HCT116 (cell line): Measurements from ENCODE around the gene TRAPPC12. TPM values are rescaled to one million over a fixed set of nuclear protein-coding genes. Genes with fewer than 3 reads are reported as not detected.
"Not testable (repeated sequence)": the region's sequence is repeated elsewhere in the genome, so short reads cannot be mapped to it uniquely, and the experiment has no call there.

ENCODE experiments used
- ATAC-seq: fragments of 200-7000 bp; cut with Tn5 transposase; 2 replicates; pipeline ENCODE4 v1.9.1; 2020; ENCODE audit warnings: mild to moderate bottlenecking, moderate library complexity
- BruUV-seq: library from RNA; stranded (reverse); fragments of 400-500 nt; replicated peaks from 2 replicates; lab custom pipeline; 2021; lab: Mats Ljungman, UMichigan
- CTCF ChIA-PET: fragments of 300-600 bp; sonication (Branson Sonifier 250); formaldehyde crosslinking; loops from one replicate; lab custom pipeline; 2021; ENCODE audit warnings: antibody characterized with exemption; lab: Charles Lee
- POLR2A ChIA-PET: fragments of 300-600, 350-600 bp; sonication (Branson Sonifier 250); formaldehyde crosslinking; loops from one replicate; lab custom pipeline; 2021; ENCODE audit warnings: antibody characterized with exemption; lab: Charles Lee
- RAD21 ChIA-PET, 2 experiments: fragments of 300-600 bp; sonication (Branson Sonifier 250); formaldehyde crosslinking; loops; one replicate each; lab custom pipeline; 2023; ENCODE audit warnings: low total read pairs in 2 of 2; ENCODE audit not compliant: uncharacterized antibody in 2 of 2, unreplicated experiment in 2 of 2, low non-redundant PET in 1 of 2; lab: Charles Lee
- DNase-seq: peaks from one replicate; pipeline ENCODE4 v3.0.0-alpha.2; 2010; ENCODE audit warnings: low read depth, low spot score
- H2AFZ ChIP-seq: fragments of 200-600 bp; shearing (Covaris generic), sonication (generic); 2 replicates; pipeline ENCODE4 v1.6.1; 2017; ENCODE audit warnings: low read depth, mixed run types, mixed read lengths, antibody characterized with exemption, low read length; ENCODE audit not compliant: poor library complexity, severe bottlenecking
- H3K27ac ChIP-seq: 2 replicates; pipeline ENCODE4 v1.5.1; 2012; ENCODE audit warnings: low read depth, low read length
- H3K27me3 ChIP-seq: fragments of 200-600 bp; sonication (generic); 2 replicates; pipeline ENCODE4 v1.6.1; 2016; ENCODE audit warnings: mixed run types, low read length, mixed read lengths; ENCODE audit not compliant: insufficient read depth
- H3K36me3 ChIP-seq, 2 experiments: fragments of 200-500 bp in 1 of 2; fragments of 200-600 bp in 1 of 2; sonication (Bioruptor generic) in 1 of 2; sonication (generic) in 1 of 2; 2 replicates each; pipeline versions ENCODE4 v1.5.1 to v1.6.1; 2014 to 2016; ENCODE audit warnings: low read length in 2 of 2, inconsistent platforms in 1 of 2, mixed read lengths in 1 of 2, mixed run types in 1 of 2; ENCODE audit not compliant: insufficient read depth in 2 of 2, control insufficient read depth in 1 of 2
- H3K4me1 ChIP-seq, 2 experiments: fragments of 200-600 bp in 1 of 2; sonication (generic) in 1 of 2; 2 replicates each; pipeline versions ENCODE4 v1.5.1 to v1.6.1; 2012 to 2017; ENCODE audit warnings: low read length in 2 of 2, inconsistent platforms in 1 of 2, mild to moderate bottlenecking in 1 of 2, mixed read lengths in 1 of 2, mixed run types in 1 of 2, moderate library complexity in 1 of 2; ENCODE audit not compliant: insufficient read depth in 2 of 2, control insufficient read depth in 1 of 2
- H3K4me2 ChIP-seq: fragments of 200-600 bp; sonication (generic); 2 replicates; pipeline ENCODE4 v1.6.1; 2017; ENCODE audit warnings: mixed run types, low read length, mixed read lengths
- H3K4me3 ChIP-seq, 2 experiments: fragments of 200-600 bp in 1 of 2; sonication (generic) in 1 of 2; replicated peaks in 1 of 2; 2 replicates each; pipeline ENCODE4 v1.5.1; 2011 to 2016; ENCODE audit warnings: low read length in 2 of 2, control low read depth in 1 of 2, low read depth in 1 of 2, mild to moderate bottlenecking in 1 of 2, mixed read lengths in 1 of 2, mixed run types in 1 of 2
- H3K79me2 ChIP-seq: fragments of 200-600 bp; sonication (generic); 2 replicates; pipeline ENCODE4 v1.6.1; 2017; ENCODE audit warnings: mild to moderate bottlenecking, mixed run types, low read length, moderate library complexity, mixed read lengths; ENCODE audit not compliant: insufficient read depth
- H3K9ac ChIP-seq: fragments of 200-600 bp; sonication (generic); 2 replicates; pipeline ENCODE4 v1.6.1; 2016; ENCODE audit warnings: low read length, mixed read lengths
- H3K9me2 ChIP-seq: fragments of 200-600 bp; sonication (generic), shearing (Covaris generic); 2 replicates; pipeline ENCODE4 v1.6.1; 2017; ENCODE audit warnings: mixed run types, mild to moderate bottlenecking, moderate library complexity; ENCODE audit not compliant: insufficient read depth
- H3K9me3 ChIP-seq, 2 experiments: fragments of 200-500 bp in 1 of 2; fragments of 200-600 bp in 1 of 2; sonication (Bioruptor generic) in 1 of 2; sonication (generic) in 1 of 2; 2 replicates each; pipeline ENCODE4 v1.6.1; 2014 to 2017; ENCODE audit warnings: low read length in 2 of 2, mixed read lengths in 2 of 2, inconsistent platforms in 1 of 2, low read depth in 1 of 2, mild to moderate bottlenecking in 1 of 2, mixed run types in 1 of 2, moderate library complexity in 1 of 2; ENCODE audit not compliant: control insufficient read depth in 1 of 2, insufficient read depth in 1 of 2
- H4K20me1 ChIP-seq: fragments of 200-600 bp; sonication (generic), shearing (Covaris generic); 2 replicates; pipeline ENCODE4 v1.6.1; 2017; ENCODE audit warnings: mixed run types, mild to moderate bottlenecking, moderate library complexity; ENCODE audit not compliant: insufficient read depth
- EZH2 ChIP-seq: fragments of 200-600 bp; sonication (generic); IDR thresholded peaks from 2 replicates; pipeline ENCODE4 v1.6.1; 2017; ENCODE audit warnings: antibody characterized with exemption, mixed run types
- POLR2A ChIP-seq: IDR thresholded peaks from 2 replicates; pipeline ENCODE4 v1.7.0; 2011; ENCODE audit warnings: borderline replicate concordance; ENCODE audit not compliant: insufficient read depth, insufficient read length; ENCODE audit errors: extremely low read depth
- RAD21 ChIP-seq: IDR thresholded peaks from 2 replicates; pipeline ENCODE4 v1.6.1; 2012; ENCODE audit warnings: low read depth, mild to moderate bottlenecking
- TCF7L2 ChIP-seq: IDR thresholded peaks from 2 replicates; pipeline ENCODE4 v1.7.0; 2011; ENCODE audit warnings: borderline replicate concordance, inconsistent platforms; ENCODE audit not compliant: insufficient read depth, insufficient read length; ENCODE audit errors: extremely low read depth
- YY1 ChIP-seq: IDR thresholded peaks from 2 replicates; pipeline ENCODE4 v1.6.1; 2011; ENCODE audit warnings: low read length, low read depth, moderate library complexity, mild to moderate bottlenecking; ENCODE audit not compliant: insufficient replicate concordance; ENCODE audit errors: extremely low read depth
- intact Hi-C: fragments of 100-400 bp; cut with micrococcal nuclease; formaldehyde crosslinking; loops from 2 replicates; pipeline ENCODE4 v1.10.0; 2022
- total RNA-seq: library from RNA; stranded (reverse); gene quantifications from one replicate; pipeline ENCODE4 v1.2.1, GENCODE V29; 2021; ENCODE audit not compliant: unreplicated experiment
- TF ChIP-seq, protein P1 (sequence below), 3 experiments: fragments of 200-600 bp in 1 of 3; sonication (generic) in 1 of 3; IDR thresholded peaks in 2 of 3; conservative IDR thresholded peaks in 1 of 3; 2 replicates each; pipeline ENCODE4 v1.5.1; 2012 to 2017; ENCODE audit warnings: low read depth in 2 of 3, low read length in 2 of 3, antibody characterized with exemption in 1 of 3, borderline replicate concordance in 1 of 3, control low read depth in 1 of 3, mild to moderate bottlenecking in 1 of 3, mixed read lengths in 1 of 3, mixed run types in 1 of 3, moderate library complexity in 1 of 3; ENCODE audit not compliant: insufficient read depth in 1 of 3

TRAPPC12 gene
- total RNA-seq, 1 experiment from 2014 or later = 47.4 TPM

DNA sequence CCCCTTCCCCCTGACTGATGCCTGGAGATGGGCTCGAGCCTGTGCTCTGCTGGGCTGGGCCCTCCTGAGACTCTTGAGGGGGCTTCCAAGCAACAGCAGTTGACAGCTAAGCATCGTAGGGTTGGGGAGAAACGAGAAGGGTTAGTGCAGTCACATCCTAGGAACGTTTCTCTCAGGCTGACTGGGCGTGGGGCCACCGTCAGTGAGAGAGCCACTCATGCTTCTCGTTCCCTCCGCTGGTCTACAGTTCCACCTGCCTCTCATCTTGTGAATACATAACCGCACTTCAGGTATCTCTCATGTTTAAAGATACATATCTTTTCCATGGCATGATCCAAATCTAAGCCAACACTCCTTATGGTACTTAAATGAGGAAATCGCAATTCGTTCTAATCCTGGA is 66.4 kb downstream of the TRAPPC12 start:
- Histone ChIP-seq H3K27me3 (no peaks in the 10 kb centered on the region), H3K4me2 (no peak overlapping the region), H3K9ac (no peak overlapping the region), H3K4me3 (no peak overlapping the region), H3K36me3 (peaks cover 0 to 8% of the 10 kb centered on the region in 2 experiments; a peak in 3 of 4 replicates), H3K9me2 (no peaks in the 10 kb centered on the region), H3K9me3 (no peaks in the 10 kb centered on the region), H3K4me1 (no peaks in the 10 kb centered on the region), H4K20me1 (no peaks in the 10 kb centered on the region), H3K79me2 (no peaks in the 10 kb centered on the region), H3K27ac (no peak overlapping the region), H2AFZ (no peak overlapping the region)
- TF ChIP-seq EZH2 (no peak), TCF7L2 (no peak), RAD21 (no peak)
- intact Hi-C loops = no loop called here
- ATAC-seq = no peak
- CTCF ChIA-PET = no interaction called here
- RAD21 ChIA-PET = no interaction called here
- no TSS peak for BruUV-seq
- POLR2A ChIA-PET = no interaction called here
- no peak for DNase-seq

DNA sequence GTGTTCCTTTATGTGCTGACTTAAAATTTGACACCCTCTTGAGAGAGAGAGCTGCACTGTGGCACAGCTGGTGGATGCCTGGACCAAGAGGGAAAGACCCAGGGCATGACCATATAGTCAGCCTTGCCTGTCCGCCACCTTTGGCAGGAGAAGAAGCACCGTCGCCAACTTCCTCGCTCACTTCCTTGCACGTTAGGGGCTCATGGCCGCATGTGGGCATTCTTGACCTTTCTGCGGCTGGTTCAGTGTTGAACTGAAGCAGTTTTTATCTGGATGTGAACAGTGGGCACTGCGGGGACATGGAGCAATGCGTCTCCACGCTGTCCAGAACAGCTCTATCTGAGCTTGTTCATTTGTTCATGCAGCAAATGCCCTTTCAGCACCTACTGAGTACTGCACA is 66.9 kb downstream of the TRAPPC12 start:
- Histone ChIP-seq H3K27me3 (no peaks in the 10 kb centered on the region), H3K4me3 (no peak overlapping the region), H3K36me3 (peaks cover 0 to 8% of the 10 kb centered on the region in 2 experiments; a peak in 3 of 4 replicates), H3K9me3 (no peaks in the 10 kb centered on the region), H2AFZ (no peak overlapping the region), H4K20me1 (no peaks in the 10 kb centered on the region), H3K4me2 (no peak overlapping the region), H3K9ac (no peak overlapping the region), H3K4me1 (no peaks in the 10 kb centered on the region), H3K27ac (no peak overlapping the region), H3K79me2 (no peaks in the 10 kb centered on the region), H3K9me2 (no peaks in the 10 kb centered on the region)
- ChIA-PET POLR2A (no interaction called here), CTCF (no interaction called here), RAD21 (no interaction called here)
- ATAC-seq (no peak), DNase-seq (no peak)
- TF ChIP-seq POLR2A = no peak
- no peak for TF ChIP-seq YY1
- TF ChIP-seq, protein P1, sequence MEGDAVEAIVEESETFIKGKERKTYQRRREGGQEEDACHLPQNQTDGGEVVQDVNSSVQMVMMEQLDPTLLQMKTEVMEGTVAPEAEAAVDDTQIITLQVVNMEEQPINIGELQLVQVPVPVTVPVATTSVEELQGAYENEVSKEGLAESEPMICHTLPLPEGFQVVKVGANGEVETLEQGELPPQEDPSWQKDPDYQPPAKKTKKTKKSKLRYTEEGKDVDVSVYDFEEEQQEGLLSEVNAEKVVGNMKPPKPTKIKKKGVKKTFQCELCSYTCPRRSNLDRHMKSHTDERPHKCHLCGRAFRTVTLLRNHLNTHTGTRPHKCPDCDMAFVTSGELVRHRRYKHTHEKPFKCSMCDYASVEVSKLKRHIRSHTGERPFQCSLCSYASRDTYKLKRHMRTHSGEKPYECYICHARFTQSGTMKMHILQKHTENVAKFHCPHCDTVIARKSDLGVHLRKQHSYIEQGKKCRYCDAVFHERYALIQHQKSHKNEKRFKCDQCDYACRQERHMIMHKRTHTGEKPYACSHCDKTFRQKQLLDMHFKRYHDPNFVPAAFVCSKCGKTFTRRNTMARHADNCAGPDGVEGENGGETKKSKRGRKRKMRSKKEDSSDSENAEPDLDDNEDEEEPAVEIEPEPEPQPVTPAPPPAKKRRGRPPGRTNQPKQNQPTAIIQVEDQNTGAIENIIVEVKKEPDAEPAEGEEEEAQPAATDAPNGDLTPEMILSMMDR (IDR thresholded peaks at IDR 0.05 in 2 of 3, conservative IDR thresholded peaks at IDR 0.05 in 1 of 3; ENCODE audit: borderline replicate concordance in 1 of 3, insufficient read depth in 1 of 3, low read depth in 2 of 3, low read length in 2 of 3) = no peak
- BruUV-seq = no TSS peak
- intact Hi-C loops = no loop called here

DNA sequence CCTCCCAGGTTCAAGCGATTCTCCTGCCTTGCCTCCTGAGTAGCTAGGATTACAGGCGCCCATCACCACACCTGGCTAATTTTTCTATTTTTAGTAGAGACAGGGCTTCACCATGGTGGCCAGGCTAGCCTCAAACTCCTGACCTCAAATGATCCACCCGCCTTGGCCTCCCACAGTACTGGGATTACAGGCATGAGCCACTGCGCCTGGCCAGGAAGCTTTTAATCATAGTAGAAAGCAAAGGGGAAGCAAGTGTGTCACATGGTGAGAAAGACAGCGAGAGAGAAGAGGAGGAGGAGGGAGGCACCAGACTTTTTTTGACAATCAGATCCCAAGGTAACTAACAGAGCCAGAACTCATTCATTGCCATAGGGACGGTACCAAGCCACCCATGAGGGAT is 67.7 kb downstream of the TRAPPC12 start:
- CTCF ChIA-PET = not testable (repeated sequence)

More for the DNA sequence above, 67.7 kb downstream of the TRAPPC12 start:
- H3K27ac ChIP-seq, H3K9me3 ChIP-seq, POLR2A ChIA-PET, H3K9ac ChIP-seq, ATAC-seq, H3K4me1 ChIP-seq, H3K4me3 ChIP-seq, H3K36me3 ChIP-seq, DNase-seq, H3K4me2 ChIP-seq, H3K27me3 ChIP-seq, RAD21 ChIA-PET, H4K20me1 ChIP-seq, H3K9me2 ChIP-seq, H3K79me2 ChIP-seq, intact Hi-C loops, H2AFZ ChIP-seq, BruUV-seq: not testable (repeated sequence)
